Stomach (tissue), 9 donors: Measurements from ENCODE around the gene TLR9. TPM values are rescaled to one million over a fixed set of nuclear protein-coding genes. Genes with fewer than 3 reads are reported as not detected.

Experiments used
- DNase-seq, 2 donors: peaks; one replicate each; pipeline versions ENCODE4 v3.0.0 to v3.0.0-alpha.2; 2013 to 2019
- H3K27ac ChIP-seq, 5 donors: fragments of 200-600 bp in 4 of 5; sonication (generic) in 4 of 5; one replicate each; pipeline ENCODE4 v1.5.1; 2013 to 2019; ENCODE audit warnings: mild to moderate bottlenecking in 1 of 5, moderate library complexity in 1 of 5
- H3K27me3 ChIP-seq, 3 donors: fragments of 200-600 bp; sonication (generic); one replicate each; pipeline ENCODE4 v1.5.1; 2017 to 2019; ENCODE audit warnings: mixed run types in 1 of 3
- H3K36me3 ChIP-seq, 4 donors: fragments of 200-600 bp; sonication (generic); 1 replicate in 3 of 4; 2 replicates in 1 of 4; pipeline ENCODE4 v1.5.1; 2016 to 2019
- H3K4me1 ChIP-seq, 4 donors: fragments of 200-600 bp; sonication (generic); one replicate each; pipeline ENCODE4 v1.5.1; 2016 to 2019
- H3K4me3 ChIP-seq, 4 donors: fragments of 200-600 bp; sonication (generic) in 3 of 4; one replicate each; pipeline ENCODE4 v1.5.1; 2016 to 2019; ENCODE audit warnings: mild to moderate bottlenecking in 1 of 4
- H3K9me3 ChIP-seq, 4 donors: fragments of 200-600 bp; sonication (generic); one replicate each; pipeline ENCODE4 v1.5.1; 2016 to 2019
- CTCF ChIP-seq, 7 experiments: fragments of 450-650 bp in 4 of 7; fragments of 200-600 bp in 3 of 7; sonication (generic) in 3 of 7; IDR thresholded peaks; one replicate each; pipeline ENCODE4 v1.5.1; 2016 to 2019; ENCODE audit warnings: antibody characterized with exemption in 7 of 7, control low read depth in 2 of 7, mild to moderate bottlenecking in 1 of 7
- EP300 ChIP-seq: sonication (generic); formaldehyde crosslinking; IDR thresholded peaks from one replicate; pipeline ENCODE4 v1.6.1; 2017; ENCODE audit warnings: antibody characterized with exemption
- POLR2A ChIP-seq, 4 donors: fragments of 450-650 bp; IDR thresholded peaks; one replicate each; pipeline ENCODE4 v1.6.1; 2016; ENCODE audit warnings: antibody characterized with exemption in 4 of 4, control low read depth in 2 of 4, mild to moderate bottlenecking in 1 of 4, moderate library complexity in 1 of 4
- POLR2AphosphoS5 ChIP-seq, 3 donors: sonication (generic); formaldehyde crosslinking; IDR thresholded peaks; one replicate each; pipeline ENCODE4 v1.6.1; 2016; ENCODE audit warnings: antibody characterized with exemption in 3 of 3
- WGBS, 5 donors: extraction: QIAGEN DNeasy Blood & Tissue Kit in 3 of 5; methylation state at CpG; one replicate each; pipeline versions ENCODE4 v1.1.5 to v1.1.7; 2013 to 2018; 5-methylcytosine and 5-hydroxymethylcytosine counted together
- intact Hi-C: fragments of 100-400 bp; cut with DNase I; formaldehyde crosslinking; loops from one replicate; pipeline ENCODE4 v1.15.1; 2023; ENCODE audit warnings: low total_unique reads
- polyA plus RNA-seq, 3 donors: library from polyadenylated mRNA; stranded (reverse); fragments of 200-250 nt; gene quantifications; one replicate each; pipeline ENCODE4 v1.2.3, GENCODE V29; 2013
- total RNA-seq, 5 donors: library from RNA; depleted of rRNA; stranded (reverse); fragments of >200 nt; gene quantifications; one replicate each; pipeline versions ENCODE4 v1.1.0 to v1.2.3, GENCODE V29; 2014 to 2016
- donor health status: healthy with polysubstance abuse.
- donor health status: Bipolar disorder and iron deficiency.
- donor health status: healthy.

The TLR9 gene
- total and polyA plus RNA-seq, 8 donors: 0.18 TPM; not detected in 7

- no peaks in the 10 kb centered on the region for H3K27me3 ChIP-seq
Observed at GRCh38 chr3:52228751-52229291, 3.4 kb upstream of the TLR9 start.

GRCh38 chr3:52228266-52228665 is 2.8 kb upstream of the TLR9 start:
- 80 to 89% (median 85%) methylated on average over 10 of the region's 10 CpGs for WGBS, 5 donors
- H3K27me3 ChIP-seq: no peaks in the 10 kb centered on the region
- H3K4me1 ChIP-seq: peaks cover 0 to 23% (median 16%) of the 10 kb centered on the region in 4 donors
- no peak overlapping the region for H3K27ac ChIP-seq
- peaks cover 41 to 63% (median 61%) of the 10 kb centered on the region in 4 donors for H3K36me3 ChIP-seq
- H3K9me3 ChIP-seq: no peaks in the 10 kb centered on the region
- TF ChIP-seq EP300: no peak
- TF ChIP-seq POLR2A (IDR thresholded peaks at IDR 0.05): no peak
- TF ChIP-seq CTCF (IDR thresholded peaks at IDR 0.05): no peak
- TF ChIP-seq POLR2AphosphoS5 (IDR thresholded peaks at IDR 0.05): no peak
- DNase-seq: peak in 1 of 2 donors; percentile 3
- no peak overlapping the region for H3K4me3 ChIP-seq
- intact Hi-C loops: no loop called here

More at GRCh38 chr3:52228751-52229291, 3.4 kb upstream of the TLR9 start:
- peaks cover 41 to 66% (median 65%) of the 10 kb centered on the region in 4 donors for H3K36me3 ChIP-seq
- H3K9me3 ChIP-seq: no peaks in the 10 kb centered on the region
- peaks cover 0 to 27% (median 18%) of the 10 kb centered on the region in 4 donors for H3K4me1 ChIP-seq
- H3K4me3 ChIP-seq: no peak overlapping the region
- intact Hi-C loops: no loop called here
- DNase-seq: no peak
- no peak overlapping the region for H3K27ac ChIP-seq
- WGBS, 5 donors: 86 to 97% (median 93%) methylated on average over 11 to 21 of the region's 21 CpGs
- TF ChIP-seq POLR2AphosphoS5 (IDR thresholded peaks at IDR 0.05): no peak
- TF ChIP-seq POLR2A (IDR thresholded peaks at IDR 0.05): no peak
- no peak for TF ChIP-seq EP300
- no peak for TF ChIP-seq CTCF (IDR thresholded peaks at IDR 0.05)

- peaks cover 40 to 58% (median 56%) of the 10 kb centered on the region in 4 donors for H3K36me3 ChIP-seq
- TF ChIP-seq POLR2A (IDR thresholded peaks at IDR 0.05) (no peak), CTCF (IDR thresholded peaks at IDR 0.05) (no peak), EP300 (no peak), POLR2AphosphoS5 (IDR thresholded peaks at IDR 0.05) (no peak)
- intact Hi-C loops: no loop called here
Observed at GRCh38 chr3:52227766-52228165, 2.3 kb upstream of the TLR9 start.

GRCh38 chr3:52227117-52227516 is 1.7 kb upstream of the TLR9 start:
- Histone ChIP-seq H3K36me3 (peaks cover 33 to 51% (median 49%) of the 10 kb centered on the region in 4 donors), H3K27ac (no peak overlapping the region), H3K9me3 (no peaks in the 10 kb centered on the region), H3K4me3 (no peak overlapping the region), H3K27me3 (no peaks in the 10 kb centered on the region), H3K4me1 (peaks cover 0 to 16% (median 8%) of the 10 kb centered on the region in 4 donors)
- TF ChIP-seq POLR2AphosphoS5 (IDR thresholded peaks at IDR 0.05) (no peak), POLR2A (IDR thresholded peaks at IDR 0.05) (no peak), CTCF (IDR thresholded peaks at IDR 0.05) (no peak)
- no peak for DNase-seq
- intact Hi-C loops: no loop called here
- WGBS, 5 donors: 80 to 93% (median 88%) methylated on average over 3 to 4 of the region's 4 CpGs

More at GRCh38 chr3:52227766-52228165, 2.3 kb upstream of the TLR9 start:
- Histone ChIP-seq H3K27ac (no peak overlapping the region), H3K4me3 (no peak overlapping the region), H3K4me1 (peaks cover 0 to 18% (median 14%) of the 10 kb centered on the region in 4 donors), H3K9me3 (no peaks in the 10 kb centered on the region), H3K27me3 (no peaks in the 10 kb centered on the region)
- DNase-seq: no peak
- WGBS, 5 donors: 78 to 85% (median 82%) methylated on average over 7 of the region's 7 CpGs
